Subcutaneous adipose tissue (tissue), 4 donors: ENCODE measurements around the gene ZFR. TPM values are rescaled to one million over a fixed set of nuclear protein-coding genes. Genes with fewer than 3 reads are reported as not detected.

ENCODE experiments used
- CTCF ChIP-seq: fragments of 450-650 bp; IDR thresholded peaks from one replicate; pipeline ENCODE4 v1.5.1; 2016; ENCODE audit warnings: low read depth, mild to moderate bottlenecking, control low read depth, antibody characterized with exemption, moderate library complexity
- total RNA-seq, 4 donors: library from RNA; depleted of rRNA; stranded (reverse); fragments of >200 nt; gene quantifications; one replicate each; pipeline ENCODE4 v1.1.0, GENCODE V29; 2016

The ZFR gene
- total RNA-seq, 4 donors from 2014 or later = 64.6 to 142 (median 91.8) TPM

- TF ChIP-seq CTCF = no peak
Observed at GRCh38 chr5:32461441-32462120, 17.0 kb upstream of the ZFR start.

GRCh38 chr5:32460702-32461101, 16.2 kb upstream of the ZFR start:
- TF ChIP-seq CTCF = no peak

GRCh38 chr5:32458880-32459495, 14.4 kb upstream of the ZFR start:
- TF ChIP-seq CTCF = no peak

GRCh38 chr5:32455311-32455710, 10.8 kb upstream of the ZFR start:
- no peak for TF ChIP-seq CTCF

GRCh38 chr5:32454821-32455220, 10.3 kb upstream of the ZFR start:
- no peak for TF ChIP-seq CTCF

- TF ChIP-seq CTCF = no peak
Observed at GRCh38 chr5:32453916-32454315, 9.4 kb upstream of the ZFR start.

GRCh38 chr5:32450952-32451351, 6.4 kb upstream of the ZFR start:
- TF ChIP-seq CTCF = no peak
